GM12801 (cell line): ENCODE results near the gene WDR27.

Experiments used
- TF ChIP-seq, protein P1 (sequence below): IDR thresholded peaks from one replicate; pipeline ENCODE4 v1.5.1; 2011; ENCODE audit warnings: control low read depth; ENCODE audit not compliant: insufficient read length; ENCODE audit errors: extremely low read depth

Gene WDR27

GRCh38 chr6:169426611-169427010, 275.2 kb downstream of the WDR27 start:
- TF ChIP-seq, protein P1, sequence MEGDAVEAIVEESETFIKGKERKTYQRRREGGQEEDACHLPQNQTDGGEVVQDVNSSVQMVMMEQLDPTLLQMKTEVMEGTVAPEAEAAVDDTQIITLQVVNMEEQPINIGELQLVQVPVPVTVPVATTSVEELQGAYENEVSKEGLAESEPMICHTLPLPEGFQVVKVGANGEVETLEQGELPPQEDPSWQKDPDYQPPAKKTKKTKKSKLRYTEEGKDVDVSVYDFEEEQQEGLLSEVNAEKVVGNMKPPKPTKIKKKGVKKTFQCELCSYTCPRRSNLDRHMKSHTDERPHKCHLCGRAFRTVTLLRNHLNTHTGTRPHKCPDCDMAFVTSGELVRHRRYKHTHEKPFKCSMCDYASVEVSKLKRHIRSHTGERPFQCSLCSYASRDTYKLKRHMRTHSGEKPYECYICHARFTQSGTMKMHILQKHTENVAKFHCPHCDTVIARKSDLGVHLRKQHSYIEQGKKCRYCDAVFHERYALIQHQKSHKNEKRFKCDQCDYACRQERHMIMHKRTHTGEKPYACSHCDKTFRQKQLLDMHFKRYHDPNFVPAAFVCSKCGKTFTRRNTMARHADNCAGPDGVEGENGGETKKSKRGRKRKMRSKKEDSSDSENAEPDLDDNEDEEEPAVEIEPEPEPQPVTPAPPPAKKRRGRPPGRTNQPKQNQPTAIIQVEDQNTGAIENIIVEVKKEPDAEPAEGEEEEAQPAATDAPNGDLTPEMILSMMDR, result no peak

GRCh38 chr6:169425628-169426370, 276.0 kb downstream of the WDR27 start:
- TF ChIP-seq, protein P1, result no peak

DNA sequence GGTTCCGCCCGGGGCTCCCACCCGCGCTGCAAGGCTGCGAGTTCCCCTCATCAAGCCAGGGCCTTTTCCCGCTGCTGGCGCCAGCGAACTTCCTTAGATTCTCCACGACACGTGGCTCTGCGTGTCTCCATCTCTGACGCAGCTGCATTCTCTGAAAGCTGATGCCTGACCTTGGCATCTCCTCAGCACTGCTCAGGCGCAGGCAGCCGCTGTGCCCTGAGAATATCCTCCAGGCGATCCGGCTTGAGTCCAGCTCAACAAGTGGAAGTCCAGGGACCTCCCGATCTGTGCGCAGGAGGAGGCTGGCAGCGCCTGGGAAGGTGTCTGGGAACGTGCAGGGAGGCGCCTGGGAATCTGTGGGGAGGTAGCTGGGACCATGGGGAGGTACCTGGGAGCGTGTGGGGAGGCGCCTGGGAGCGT, 277.0 kb downstream of the WDR27 start:
- TF ChIP-seq, protein P1, result no peak

DNA sequence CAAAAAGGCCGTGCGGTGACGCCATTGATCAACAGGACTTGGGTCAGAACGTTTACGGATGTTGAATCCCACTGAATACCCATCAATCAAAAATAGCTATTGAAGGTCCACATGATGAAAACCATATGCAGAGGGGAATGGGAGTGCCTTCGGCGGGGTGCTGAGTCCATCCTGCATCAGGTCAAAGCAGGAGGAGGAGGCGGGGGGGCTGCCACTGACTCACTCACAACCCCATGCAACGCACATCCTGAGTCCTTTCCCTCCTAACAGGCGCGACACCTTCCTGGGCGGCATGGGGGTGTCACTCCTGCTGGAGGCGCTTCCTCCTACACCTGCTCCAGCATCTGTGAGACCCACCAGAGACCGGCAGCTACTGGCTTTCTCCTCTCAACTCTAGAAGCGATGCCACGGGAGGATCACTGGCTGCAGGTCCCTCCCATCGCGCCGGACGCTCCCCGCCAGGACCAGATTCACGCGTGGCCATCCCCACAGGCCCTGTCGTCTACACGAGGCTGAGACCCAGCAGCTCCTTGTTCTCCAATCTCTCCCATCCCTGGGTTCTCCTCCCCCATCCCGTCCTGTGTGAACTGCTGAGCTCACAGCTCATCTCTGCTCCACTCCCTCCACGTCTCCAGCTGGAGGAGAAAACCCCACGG, 277.6 kb downstream of the WDR27 start:
- TF ChIP-seq, protein P1, result no peak

- TF ChIP-seq, protein P1, result no peak
These were observed 280.1 kb downstream of the WDR27 start for GRCh38 chr6:169421586-169422264.

DNA sequence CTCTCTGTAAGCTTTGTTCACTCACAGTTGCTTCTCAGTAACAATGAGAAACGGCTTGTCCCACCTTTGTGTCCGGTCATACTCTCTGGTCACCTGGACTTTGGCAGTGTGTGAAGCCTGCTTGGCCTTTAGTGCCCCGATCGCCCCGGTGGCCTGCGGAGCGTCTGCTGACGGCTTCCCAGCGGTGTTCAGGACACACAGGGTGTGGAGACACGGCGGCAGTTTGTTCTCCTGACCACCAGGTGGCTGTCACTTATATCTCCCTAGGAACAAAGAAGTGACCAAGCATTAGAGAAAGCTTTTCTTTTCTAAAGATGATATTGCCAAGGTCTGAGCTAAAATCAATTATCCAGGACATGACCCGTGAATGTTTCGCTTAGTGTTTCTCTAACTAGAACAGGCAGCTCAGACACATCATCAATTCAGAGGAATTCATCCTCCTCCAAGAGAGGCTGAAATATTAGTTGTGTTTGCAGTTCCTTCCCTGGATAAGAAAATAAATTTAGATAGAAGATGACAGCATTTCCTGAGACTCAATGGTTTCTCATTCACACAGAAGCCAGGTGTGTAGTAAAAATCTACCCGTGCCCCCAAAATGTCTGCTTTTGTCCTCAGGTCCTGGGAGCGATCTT, 280.8 kb downstream of the WDR27 start:
- TF ChIP-seq, protein P1, result no peak

GRCh38 chr6:169417101-169417500, 284.7 kb downstream of the WDR27 start:
- TF ChIP-seq, protein P1, result no peak
